ENCODE data around the gene THOC3.
"Not testable (repeated sequence)": the region's sequence is repeated elsewhere in the genome, so short reads cannot be mapped to it uniquely, and the experiment has no call there.

Gene THOC3, protein sequence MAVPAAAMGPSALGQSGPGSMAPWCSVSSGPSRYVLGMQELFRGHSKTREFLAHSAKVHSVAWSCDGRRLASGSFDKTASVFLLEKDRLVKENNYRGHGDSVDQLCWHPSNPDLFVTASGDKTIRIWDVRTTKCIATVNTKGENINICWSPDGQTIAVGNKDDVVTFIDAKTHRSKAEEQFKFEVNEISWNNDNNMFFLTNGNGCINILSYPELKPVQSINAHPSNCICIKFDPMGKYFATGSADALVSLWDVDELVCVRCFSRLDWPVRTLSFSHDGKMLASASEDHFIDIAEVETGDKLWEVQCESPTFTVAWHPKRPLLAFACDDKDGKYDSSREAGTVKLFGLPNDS

DNA sequence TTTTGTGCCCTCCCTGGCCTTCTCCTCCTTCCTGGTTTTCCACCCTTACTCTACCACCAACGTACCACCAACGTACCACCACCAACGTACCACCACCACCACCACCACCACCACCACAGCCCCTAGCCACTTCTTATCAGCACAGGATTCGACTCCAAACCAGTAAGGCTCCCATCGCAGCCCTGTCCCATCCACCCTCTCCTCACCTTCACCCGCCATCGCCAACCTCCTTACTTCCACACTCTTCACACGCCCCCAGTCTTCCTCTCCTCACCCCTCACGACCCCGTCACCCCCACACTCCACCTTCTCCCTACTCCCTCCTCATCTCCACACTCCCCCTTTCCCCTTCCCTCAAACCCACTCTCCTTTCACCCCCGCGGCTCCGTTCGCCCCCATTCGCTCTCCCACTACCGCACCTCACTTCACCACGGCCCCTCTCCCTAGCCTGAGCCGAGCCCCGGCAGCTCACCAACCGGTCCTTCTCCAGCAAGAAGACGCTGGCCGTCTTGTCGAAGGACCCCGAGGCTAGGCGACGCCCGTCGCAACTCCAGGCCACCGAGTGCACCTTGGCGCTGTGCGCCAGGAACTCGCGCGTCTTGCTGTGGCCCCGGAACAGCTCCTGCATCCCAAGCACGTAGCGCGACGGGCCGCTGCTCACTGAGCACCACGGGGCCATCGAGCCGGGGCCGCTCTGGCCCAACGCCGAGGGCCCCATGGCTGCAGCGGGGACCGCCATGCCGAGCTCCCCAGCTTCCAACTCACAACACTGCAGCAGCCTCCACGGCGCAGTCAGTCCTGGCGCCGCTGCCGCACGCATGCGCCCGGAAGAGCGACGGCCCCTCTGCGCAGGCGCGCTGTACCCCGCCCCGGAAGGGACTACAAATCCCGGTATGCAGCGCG, at the start of gene THOC3:
Gene THOC3 (minus strand): TSS at position 845 of the 902 bp plus-strand sequence. CDS start 107 bp downstream, at position 738.
- in situ Hi-C loops (cut with MboI; ENCODE audit: low sequenced_read_pairs, unreplicated experiment); DNase-seq (ENCODE audit: low spot score): not testable (repeated sequence)

GRCh38 chr5:176017324-176017723, 49.2 kb upstream of the THOC3 start:
- in situ Hi-C loops (cut with MboI; ENCODE audit: low sequenced_read_pairs, unreplicated experiment); DNase-seq (ENCODE audit: low spot score): not testable (repeated sequence)

- DNase-seq (ENCODE audit: low spot score); in situ Hi-C loops (cut with MboI; ENCODE audit: low sequenced_read_pairs, unreplicated experiment): not testable (repeated sequence)
Measured at GRCh38 chr5:176014360-176014759, 46.2 kb upstream of the THOC3 start.

DNA sequence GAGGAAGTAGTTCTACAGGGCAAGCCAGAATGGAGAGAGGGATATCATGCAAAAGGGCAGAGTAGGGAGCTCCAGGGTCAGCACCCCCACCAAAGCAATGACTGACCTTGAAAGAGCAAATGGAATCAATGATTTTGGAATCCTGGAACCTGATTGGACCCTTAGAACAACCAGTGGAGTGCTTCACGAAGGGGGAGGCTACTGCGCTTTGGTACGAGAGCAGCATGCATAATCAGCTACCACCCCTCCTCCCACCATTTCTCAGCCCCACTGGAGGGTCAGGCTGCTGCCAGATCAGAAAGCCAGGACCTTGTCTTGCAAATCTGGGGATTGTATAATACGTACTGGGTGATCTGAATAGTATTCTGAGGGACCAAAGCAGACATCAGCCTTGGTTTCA, 43.0 kb upstream of the THOC3 start:
- in situ Hi-C loops (cut with MboI; ENCODE audit: low sequenced_read_pairs, unreplicated experiment) = not testable (repeated sequence)

GRCh38 chr5:176010202-176010601, 42.1 kb upstream of the THOC3 start:
- in situ Hi-C loops (cut with MboI; ENCODE audit: low sequenced_read_pairs, unreplicated experiment); DNase-seq (ENCODE audit: low spot score): not testable (repeated sequence)

More for the DNA sequence above, 43.0 kb upstream of the THOC3 start:
- not testable (repeated sequence) for DNase-seq (ENCODE audit: low spot score)

DNA sequence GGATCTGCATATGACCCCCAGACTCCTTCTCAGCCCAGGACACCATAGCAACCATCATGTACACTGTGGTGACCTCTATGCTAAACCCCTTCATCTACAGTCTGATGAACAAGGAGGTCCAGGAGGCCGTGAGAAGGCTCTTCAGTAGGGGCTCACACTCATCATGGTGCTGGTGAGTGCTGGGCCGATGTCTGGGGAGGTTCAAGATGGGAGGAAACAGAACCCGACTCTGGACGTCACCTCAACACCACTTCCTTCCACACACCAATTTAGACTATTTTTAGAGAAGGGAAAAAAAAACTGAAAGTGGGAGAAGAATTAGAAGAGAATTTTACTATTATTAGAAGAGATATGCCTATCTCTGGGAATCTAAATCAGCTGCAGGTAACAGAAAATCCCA, 39.1 kb upstream of the THOC3 start:
- in situ Hi-C loops (cut with MboI; ENCODE audit: low sequenced_read_pairs, unreplicated experiment); DNase-seq (ENCODE audit: low spot score): not testable (repeated sequence)

DNA sequence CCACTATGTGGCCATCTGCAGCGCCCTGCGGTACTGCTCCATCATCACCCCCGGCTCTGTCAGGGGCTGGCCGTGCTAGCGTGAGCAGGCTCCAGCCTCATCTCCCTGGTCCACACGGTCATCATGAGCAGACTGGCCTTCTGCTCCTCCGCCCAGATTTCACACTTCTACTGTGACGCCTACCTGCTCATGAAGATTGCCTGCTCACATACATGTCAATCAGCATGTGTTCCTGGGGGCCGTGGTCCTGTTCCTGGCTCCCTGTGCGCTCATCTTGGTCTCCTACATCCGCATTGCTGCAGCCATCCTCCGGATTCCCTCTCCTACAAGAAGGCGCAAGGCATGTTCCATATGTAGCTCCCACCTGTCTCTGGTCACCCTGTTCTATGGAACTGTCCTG, 38.7 kb upstream of the THOC3 start:
- in situ Hi-C loops (cut with MboI; ENCODE audit: low sequenced_read_pairs, unreplicated experiment); DNase-seq (ENCODE audit: low spot score): not testable (repeated sequence)

DNA sequence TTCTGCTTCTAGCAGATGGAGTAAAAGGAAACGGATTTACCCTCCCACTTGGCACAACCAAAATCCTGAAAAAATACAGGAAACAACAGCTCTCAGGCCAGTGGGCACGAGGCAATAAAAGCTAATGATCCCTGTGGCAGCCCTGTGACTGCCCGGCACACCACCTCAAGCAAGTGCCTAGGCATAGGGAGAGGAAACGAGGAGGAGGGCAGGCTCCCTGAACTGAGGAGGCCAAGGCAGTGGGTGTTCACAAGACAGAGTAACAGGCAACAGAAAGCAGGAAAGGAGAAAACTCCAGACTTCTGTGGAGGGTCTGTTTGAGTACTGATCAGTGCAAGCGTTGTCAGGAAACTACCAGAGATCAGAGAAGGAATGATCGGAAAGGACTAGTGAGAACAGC, 29.9 kb upstream of the THOC3 start:
- in situ Hi-C loops (cut with MboI; ENCODE audit: low sequenced_read_pairs, unreplicated experiment); DNase-seq (ENCODE audit: low spot score): not testable (repeated sequence)

GRCh38 chr5:175997495-175997894, 29.4 kb upstream of the THOC3 start:
- in situ Hi-C loops (cut with MboI; ENCODE audit: low sequenced_read_pairs, unreplicated experiment); DNase-seq (ENCODE audit: low spot score): not testable (repeated sequence)

DNA sequence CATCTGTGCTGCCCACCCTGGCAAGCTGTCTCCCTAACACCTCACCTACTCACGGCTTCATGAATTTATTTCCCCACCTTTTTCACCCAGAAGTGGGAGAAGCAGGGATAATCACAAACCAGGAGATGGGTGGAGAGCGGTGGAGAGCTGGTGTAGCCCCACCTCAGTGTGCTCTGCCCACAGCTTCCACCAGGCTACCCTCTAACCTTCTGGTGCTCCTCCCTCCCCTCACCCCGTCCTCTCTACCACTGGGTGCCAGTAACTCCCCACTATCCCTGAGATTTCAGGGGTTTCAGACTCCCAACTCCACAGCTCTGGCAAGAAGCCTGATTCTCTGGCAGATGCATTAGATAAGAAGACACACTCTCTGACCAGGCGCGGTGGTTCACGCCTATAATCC, 28.7 kb upstream of the THOC3 start:
- in situ Hi-C loops (cut with MboI; ENCODE audit: low sequenced_read_pairs, unreplicated experiment); DNase-seq (ENCODE audit: low spot score): not testable (repeated sequence)

DNA sequence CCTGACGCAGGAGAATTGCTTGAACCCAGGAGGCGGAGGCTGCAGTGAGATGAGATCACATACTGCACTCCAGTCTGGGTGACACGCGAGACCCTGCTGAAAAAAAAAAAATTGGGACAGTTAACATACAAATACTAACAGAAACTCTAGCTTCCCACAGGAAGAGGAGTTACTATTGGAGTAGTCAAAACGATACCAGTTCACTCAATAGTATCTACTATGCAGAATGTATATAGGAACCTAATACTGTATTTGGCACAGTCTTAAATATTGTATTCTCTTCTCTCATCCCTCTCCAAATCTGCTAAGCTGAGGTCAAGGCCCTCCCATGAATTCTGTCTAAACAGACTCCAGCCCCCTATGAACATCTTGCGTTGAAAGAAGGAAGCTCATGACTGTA, 27.4 kb upstream of the THOC3 start:
- DNase-seq (ENCODE audit: low spot score); in situ Hi-C loops (cut with MboI; ENCODE audit: low sequenced_read_pairs, unreplicated experiment): not testable (repeated sequence)

DNA sequence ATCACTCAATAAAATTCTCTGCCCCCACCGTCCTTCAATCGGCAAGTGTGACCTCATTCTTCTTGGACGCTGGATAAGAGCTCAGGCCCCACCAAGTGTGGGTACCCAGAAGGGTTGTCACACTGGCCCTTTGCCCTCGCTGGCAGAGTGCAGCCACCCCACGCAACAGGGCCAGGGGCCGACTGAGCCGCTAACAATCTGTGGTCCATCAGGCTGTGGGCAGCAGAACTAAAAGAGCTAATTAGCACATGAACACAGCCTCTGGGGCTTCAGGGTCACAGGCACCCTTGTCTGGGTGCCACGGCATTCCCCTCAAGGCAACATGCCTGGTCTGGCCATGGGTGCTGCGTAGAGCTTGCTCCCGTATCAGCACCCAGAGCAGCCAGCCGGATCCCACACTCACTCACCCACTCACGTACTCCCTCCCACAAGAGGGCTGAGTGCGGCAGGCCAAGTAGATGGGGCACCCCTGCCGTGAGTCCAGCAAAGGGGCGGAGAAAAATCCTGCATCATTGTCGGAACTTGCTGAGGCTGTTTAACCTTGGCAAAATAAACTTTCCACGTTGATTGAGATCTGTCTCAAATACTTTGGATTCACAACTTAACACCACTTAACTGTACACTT, 11.4 kb upstream of the THOC3 start:
- in situ Hi-C loops (cut with MboI; ENCODE audit: low sequenced_read_pairs, unreplicated experiment); DNase-seq (ENCODE audit: low spot score): not testable (repeated sequence)

- DNase-seq (ENCODE audit: low spot score); in situ Hi-C loops (cut with MboI; ENCODE audit: low sequenced_read_pairs, unreplicated experiment): not testable (repeated sequence)
Measured at GRCh38 chr5:175968381-175968780, 266 bp upstream of the THOC3 start.

DNA sequence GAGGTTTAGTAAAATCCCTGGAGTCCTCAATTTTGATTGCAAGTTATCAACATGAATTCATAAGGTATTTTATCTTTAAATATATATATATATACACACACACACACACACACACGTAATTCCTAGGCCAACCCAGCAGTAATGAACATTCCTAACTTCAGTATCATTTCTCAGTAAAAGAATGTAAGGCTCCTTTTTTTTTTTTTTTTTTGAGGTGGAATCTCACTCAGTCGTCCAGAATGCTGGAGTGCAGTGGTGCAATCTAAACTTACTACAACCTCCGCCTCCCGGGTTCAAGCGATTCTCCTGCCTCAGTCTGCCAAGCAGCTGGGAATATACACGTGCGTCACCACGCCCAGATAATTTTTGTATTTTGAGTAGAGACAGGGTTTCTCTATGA, 5.8 kb downstream of the THOC3 start:
- DNase-seq (ENCODE audit: low spot score); in situ Hi-C loops (cut with MboI; ENCODE audit: low sequenced_read_pairs, unreplicated experiment): not testable (repeated sequence)

GRCh38 chr5:175960228-175960627, 7.9 kb downstream of the THOC3 start:
- DNase-seq (ENCODE audit: low spot score); in situ Hi-C loops (cut with MboI; ENCODE audit: low sequenced_read_pairs, unreplicated experiment): not testable (repeated sequence)

DNA sequence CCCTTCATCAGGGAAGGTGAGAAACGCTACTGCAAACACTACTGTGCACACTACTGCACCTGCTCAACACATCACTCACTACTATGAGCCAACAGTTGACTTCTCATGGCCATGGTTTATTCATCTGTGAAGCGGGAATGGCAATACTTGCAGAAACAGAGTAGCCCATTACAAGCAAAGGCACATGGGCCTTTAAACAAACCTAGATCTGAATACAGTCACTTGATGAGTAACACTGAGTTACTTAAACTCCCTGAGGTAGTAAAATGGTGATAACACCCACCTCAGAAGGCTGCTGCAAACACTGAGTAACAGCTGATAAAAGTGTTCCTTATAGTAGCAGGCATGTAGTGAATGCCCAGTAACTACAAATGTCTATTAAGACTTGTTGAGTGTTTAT, 9.6 kb downstream of the THOC3 start:
- DNase-seq (ENCODE audit: low spot score); in situ Hi-C loops (cut with MboI; ENCODE audit: low sequenced_read_pairs, unreplicated experiment): not testable (repeated sequence)

GRCh38 chr5:175954107-175954506, 14.0 kb downstream of the THOC3 start:
- in situ Hi-C loops (cut with MboI; ENCODE audit: low sequenced_read_pairs, unreplicated experiment); DNase-seq (ENCODE audit: low spot score): not testable (repeated sequence)

DNA sequence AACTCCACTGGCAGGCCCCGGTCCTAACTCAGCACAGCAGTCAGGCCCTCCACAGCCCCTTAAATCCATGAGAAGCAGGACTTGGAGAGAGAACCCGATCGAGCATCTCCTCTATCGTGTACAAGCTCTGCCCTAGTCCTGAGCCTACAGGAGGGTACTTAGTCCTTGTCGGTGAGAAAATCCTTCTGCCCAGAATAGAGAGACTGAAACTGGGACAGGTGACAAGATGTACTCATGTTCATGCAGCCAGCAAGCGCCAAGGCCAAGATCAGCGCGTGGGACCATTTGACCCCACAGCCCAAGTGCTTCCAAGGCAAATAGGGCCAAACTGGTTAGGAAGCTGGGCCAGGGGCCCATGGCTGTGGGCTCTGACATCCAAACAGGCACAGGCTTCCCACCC, 15.3 kb downstream of the THOC3 start:
- DNase-seq (ENCODE audit: low spot score); in situ Hi-C loops (cut with MboI; ENCODE audit: low sequenced_read_pairs, unreplicated experiment): not testable (repeated sequence)

Measured in GM13976 (cell line).